HL-60 (cell line): ENCODE results near the gene MORF4L1.

ENCODE experiments used
- CTCF ChIP-seq: IDR thresholded peaks from one replicate; pipeline ENCODE4 v1.5.1; 2011; ENCODE audit warnings: low read length, control low read depth, inconsistent platforms; ENCODE audit not compliant: insufficient read depth
- POLR2AphosphoS5 ChIP-seq: IDR thresholded peaks from 2 replicates; pipeline ENCODE4 v1.6.1; 2012; ENCODE audit warnings: low read depth

DNA sequence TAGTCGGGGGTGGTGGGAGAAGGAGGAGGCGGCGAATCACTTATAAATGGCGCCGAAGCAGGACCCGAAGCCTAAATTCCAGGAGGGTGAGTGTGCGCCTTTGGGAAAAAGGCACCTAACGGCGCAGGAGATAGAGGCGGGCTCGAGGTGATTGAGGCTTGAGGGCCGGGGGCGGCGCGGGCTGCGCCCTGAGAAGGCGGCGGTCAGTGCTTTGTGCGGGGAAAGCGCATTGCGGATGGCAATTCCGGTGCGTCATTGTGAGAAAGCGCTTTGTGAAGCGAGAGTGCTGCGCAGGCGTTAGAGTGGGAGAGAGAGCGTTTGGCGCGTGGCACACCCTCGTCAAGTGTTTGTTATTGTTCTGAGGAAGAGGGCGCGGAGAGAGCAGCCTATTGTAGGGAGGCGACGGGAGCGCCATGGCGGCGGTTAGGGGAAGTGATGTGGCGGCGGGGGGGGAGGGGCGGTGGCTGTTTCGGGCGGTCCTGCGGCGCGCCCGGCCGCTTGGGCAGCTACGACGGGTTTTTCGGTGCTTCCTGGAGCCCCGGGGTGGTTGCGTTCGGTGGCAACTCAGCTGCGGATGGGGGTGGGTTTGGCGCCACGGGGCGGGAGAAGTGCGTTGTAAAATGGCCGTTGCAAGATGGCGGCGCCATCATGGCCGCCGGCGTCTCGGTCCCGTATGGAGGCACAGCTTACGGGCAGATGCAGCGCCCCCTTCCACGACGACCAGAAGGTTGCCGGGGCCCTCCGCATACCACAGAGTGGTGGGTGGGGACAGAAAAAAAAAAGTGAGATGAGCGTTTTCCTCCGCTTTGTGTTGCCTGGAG lies 492 bp downstream of the MORF4L1 start:
- TF ChIP-seq CTCF = peak; percentile 33
- TF ChIP-seq POLR2AphosphoS5 = peak; percentile 33; the same call in 1 of the 2 replicates
